Renal cortical epithelial cell (primary cell): Measurements from ENCODE around the gene APOBEC3C. TPM values are rescaled to one million over a fixed set of nuclear protein-coding genes. Genes with fewer than 3 reads are reported as not detected.
"Not testable (repeated sequence)": the region's sequence is repeated elsewhere in the genome, so short reads cannot be mapped to it uniquely, and the experiment has no call there.

Source experiments
- DNase-seq: peaks from one replicate; pipeline ENCODE4 v3.0.0-alpha.2; 2011; ENCODE audit warnings: low read depth
- total RNA-seq: library from RNA; depleted of rRNA; stranded (reverse); fragments of >200 nt; gene quantifications from 2 replicates; pipeline ENCODE4 v1.2.3, GENCODE V29; 2014

Gene APOBEC3C
- total RNA-seq, 1 donor from 2014 or later: 8.0 TPM

DNA sequence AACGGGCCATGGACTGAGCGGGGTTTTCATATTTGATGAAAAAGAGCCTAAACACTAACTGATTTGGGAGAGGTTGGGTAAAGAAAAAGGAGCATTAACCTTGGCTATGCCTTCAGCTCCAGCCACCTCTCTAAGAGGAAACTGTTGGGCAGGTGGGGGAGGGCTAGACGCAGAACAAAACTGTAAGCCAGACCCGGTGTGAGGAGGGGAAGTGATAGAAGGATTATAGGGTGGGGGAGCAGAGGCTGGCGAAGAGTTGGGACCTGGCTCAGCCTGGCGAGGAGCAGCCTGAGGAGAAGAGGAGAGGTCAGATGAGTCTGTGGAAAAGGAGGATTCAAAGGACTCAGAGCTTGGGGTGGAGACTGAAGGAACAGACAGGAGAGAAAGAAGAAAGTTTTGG, 47.2 kb downstream of the APOBEC3C start:
- not testable (repeated sequence) for DNase-seq

DNA sequence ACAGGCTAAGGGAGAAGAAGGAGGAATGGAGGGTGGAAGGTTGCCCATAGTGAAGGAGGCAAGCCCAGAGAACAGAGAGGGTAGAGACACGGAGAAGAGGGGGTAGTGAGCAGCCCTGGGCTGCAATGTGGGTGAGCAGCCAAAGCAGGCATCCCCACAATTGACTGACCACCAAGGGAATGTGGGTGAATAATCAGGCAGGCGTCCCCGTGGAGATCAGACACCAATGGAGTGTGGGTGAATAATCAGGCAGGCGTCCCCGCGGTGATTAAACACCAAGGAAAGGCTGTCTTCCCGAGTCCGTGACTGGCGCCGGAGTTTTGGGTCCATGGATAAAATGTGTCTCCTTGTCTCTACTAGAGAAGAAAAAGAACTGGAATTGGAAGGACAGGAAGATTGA, 47.9 kb downstream of the APOBEC3C start:
- not testable (repeated sequence) for DNase-seq

DNA sequence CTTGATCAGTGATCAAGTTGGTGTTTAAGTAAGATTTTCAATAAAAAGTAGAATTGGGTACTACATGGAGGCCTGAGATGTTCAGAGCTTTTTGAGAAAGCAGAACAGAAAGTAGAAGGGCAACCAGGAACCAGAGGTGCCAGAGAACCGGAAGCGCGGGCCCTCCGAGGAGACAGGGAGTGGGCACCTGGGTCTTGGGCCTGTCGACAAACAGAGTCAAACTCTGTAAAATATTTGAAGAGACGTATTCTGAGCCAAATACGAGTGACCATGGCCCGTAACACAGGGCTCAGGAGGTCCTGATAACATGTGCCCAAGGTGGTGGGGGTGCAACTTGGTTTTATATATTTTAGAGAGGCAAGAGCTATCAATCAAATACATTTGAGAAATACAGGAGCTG, 49.8 kb downstream of the APOBEC3C start:
- not testable (repeated sequence) for DNase-seq

DNA sequence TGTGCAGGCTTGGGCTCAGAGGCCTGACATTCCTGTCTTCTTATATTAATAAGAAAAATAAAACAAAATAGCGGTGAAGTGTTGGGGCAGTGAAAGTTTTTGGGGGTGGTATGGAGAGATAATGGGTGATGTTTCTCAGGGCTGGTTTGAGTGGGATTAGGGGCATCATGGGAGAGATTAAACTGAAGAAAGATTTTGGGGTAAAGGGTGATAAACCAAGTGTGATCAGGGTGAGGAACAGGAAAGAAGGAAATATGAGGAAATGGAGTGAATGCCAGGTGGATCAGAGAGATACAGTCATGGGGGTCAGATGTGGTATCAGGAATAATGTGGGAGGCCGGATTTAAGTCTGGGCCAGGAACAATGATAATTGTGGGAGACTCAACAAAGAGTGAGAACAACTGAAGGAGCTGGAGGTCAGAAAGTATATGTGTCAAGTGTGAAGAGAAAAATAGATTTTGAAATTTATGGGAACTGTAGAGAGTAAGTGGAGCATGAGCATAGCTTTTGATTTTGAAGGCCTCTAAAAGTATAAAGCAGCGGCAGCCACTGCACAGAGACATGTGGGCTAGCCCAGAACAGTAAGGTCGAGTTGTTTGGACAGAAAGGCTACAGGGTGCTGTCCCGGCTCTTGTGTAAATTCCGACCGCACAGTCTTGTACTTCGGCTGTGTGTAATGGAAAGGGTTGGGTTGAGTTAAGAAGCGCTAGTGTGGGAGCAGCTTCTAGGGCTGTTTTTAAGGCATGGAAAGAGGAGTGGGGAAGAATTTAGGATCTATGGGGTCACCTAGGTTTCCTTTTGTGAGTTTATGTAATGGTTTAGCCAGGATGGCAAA, 52.6 kb downstream of the APOBEC3C start:
- DNase-seq: not testable (repeated sequence)

DNA sequence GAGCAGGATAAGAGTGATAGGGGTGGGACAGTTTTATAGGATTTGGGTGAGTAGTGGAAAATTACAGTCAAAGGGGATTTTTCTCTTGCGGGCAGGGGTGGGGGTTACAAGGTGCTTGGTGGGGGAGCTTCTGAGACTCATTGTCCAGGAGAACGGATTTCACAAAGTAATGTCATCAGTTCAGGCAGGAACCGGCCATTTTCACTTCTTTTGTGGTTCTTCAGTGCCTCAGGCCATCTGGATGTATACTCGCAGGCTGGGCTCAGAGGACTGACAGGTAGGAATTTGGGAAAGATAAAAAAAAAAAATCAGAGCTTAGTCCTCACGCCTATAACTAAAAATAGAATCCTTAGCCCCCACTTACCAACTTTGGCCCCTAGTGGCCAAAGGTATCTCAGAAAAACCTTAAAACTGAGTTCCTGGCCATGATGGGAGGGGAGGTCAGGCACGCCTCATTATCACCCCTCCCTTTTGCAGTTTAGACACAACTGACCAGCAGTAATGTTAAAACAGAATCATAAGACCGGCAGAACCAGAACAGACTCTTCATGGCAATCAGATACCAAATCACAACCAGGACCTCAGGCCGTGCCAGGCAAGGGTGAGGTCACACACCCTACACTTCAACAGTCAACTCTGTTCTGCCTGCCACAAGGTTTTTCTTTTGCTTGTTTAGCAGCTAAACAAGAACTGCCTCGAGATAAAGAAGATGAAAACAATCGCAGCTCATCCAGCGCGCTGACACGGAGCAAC, 54.2 kb downstream of the APOBEC3C start:
- no peak for DNase-seq

Other genes with a start within 250 kb of the APOBEC3C start
- 18.2 and 33.5 TPM in 2 replicates for gene DNAL4, start 220.1 kb upstream of the APOBEC3C start, total RNA-seq
- gene NPTXR, start 170.2 kb upstream of the APOBEC3C start, total RNA-seq: 0.87 and 24.7 TPM in 2 replicates
- 28.3 and 62.7 TPM in 2 replicates for gene CBX6, start 142.0 kb upstream of the APOBEC3C start, total RNA-seq
- gene APOBEC3A, start 56.6 kb upstream of the APOBEC3C start, total RNA-seq: 2.1 TPM in 1 of 2 replicates, not detected in the other
- 0.15 and 4.0 TPM in 2 replicates for gene APOBEC3B, start 31.9 kb upstream of the APOBEC3C start, total RNA-seq
- 0.17 and 0.55 TPM in 2 replicates for gene APOBEC3D, start 6.9 kb downstream of the APOBEC3C start, total RNA-seq
- 4.2 and 4.7 TPM in 2 replicates for gene APOBEC3F, start 26.6 kb downstream of the APOBEC3C start, total RNA-seq
- gene APOBEC3G, start 63.0 kb downstream of the APOBEC3C start, total RNA-seq: 4.0 and 9.7 TPM in 2 replicates
- gene APOBEC3H, start 83.0 kb downstream of the APOBEC3C start, total RNA-seq: 0.65 and 0.87 TPM in 2 replicates
- 1.7 and 5.7 TPM in 2 replicates for gene CBX7, start 138.4 kb downstream of the APOBEC3C start, total RNA-seq
- 63.6 and 66.9 TPM in 2 replicates for gene PDGFB, start 230.7 kb downstream of the APOBEC3C start, total RNA-seq